Measurements from ENCODE around the gene OR11H6.

- TF ChIP-seq JUN (IDR thresholded peaks at IDR 0.05; ENCODE audit: borderline replicate concordance, low read depth, low read length) (no peak), JUN (CRISPR knock-in tag; IDR thresholded peaks at IDR 0.05; ENCODE audit: borderline replicate concordance) (no peak), CTCF (IDR thresholded peaks at IDR 0.05 in 2 of 3, conservative IDR thresholded peaks at IDR 0.05 in 1 of 3; ENCODE audit: insufficient read depth in 2 of 3, low read depth in 1 of 3, low read length in 3 of 3) (no peak), MAX (CRISPR knock-in tag; IDR thresholded peaks at IDR 0.05) (no peak), REST (IDR thresholded peaks at IDR 0.05; ENCODE audit: borderline replicate concordance) (no peak), REST (CRISPR knock-in tag; IDR thresholded peaks at IDR 0.05; ENCODE audit: low read depth) (no peak), NFIC (IDR thresholded peaks at IDR 0.05) (no peak)
Observed at GRCh38 chr14:20179218-20179617, 44.3 kb upstream of the OR11H6 start.
